H1 (cell line): ENCODE measurements around the gene CLGN. TPM values are rescaled to one million over a fixed set of nuclear protein-coding genes. Genes with fewer than 3 reads are reported as not detected.

ENCODE experiments used
- CTCF ChIA-PET: fragments of 300-600 bp; sonication (Branson Sonifier 250); formaldehyde crosslinking; loops from one replicate; lab custom pipeline; 2021; ENCODE audit not compliant: partially characterized antibody; lab: Charles Lee
- POLR2A ChIA-PET: fragments of 300-600 bp; sonication (Branson Sonifier 250); formaldehyde crosslinking; loops from one replicate; lab custom pipeline; 2021; ENCODE audit warnings: inconsistent platforms; ENCODE audit not compliant: partially characterized antibody; lab: Charles Lee
- DNase-seq, 2 experiments: peaks; one replicate each; pipeline versions ENCODE4 v3.0.0 to v3.0.0-alpha.2; 2010 to 2022; ENCODE audit warnings: low spot score in 2 of 2, low read depth in 1 of 2, mixed read lengths in 1 of 2
- FAIRE-seq: peaks from 2 replicates; lab custom pipeline; 2011; peaks lifted over from hg19 to GRCh38; lab: Jason Lieb, UNC
- H2AFZ ChIP-seq: 2 replicates; pipeline ENCODE4 v1.8.1; 2012; ENCODE audit warnings: low read length, inconsistent platforms
- H2AK5ac ChIP-seq: 2 replicates; pipeline ENCODE4 v1.6.1; 2013; ENCODE audit warnings: low read depth, low read length
- H2BK120ac ChIP-seq: replicated peaks from 2 replicates; pipeline ENCODE3; 2013; ENCODE audit warnings: low read depth, low read length, inconsistent platforms
- H2BK12ac ChIP-seq: 2 replicates; pipeline ENCODE4 v1.6.1; 2013; ENCODE audit warnings: low read depth, low read length
- H2BK15ac ChIP-seq: 2 replicates; pipeline ENCODE4 v1.6.1; 2013; ENCODE audit warnings: low read length
- H2BK20ac ChIP-seq: 2 replicates; pipeline ENCODE4 v1.6.1; 2013; ENCODE audit warnings: low read length
- H2BK5ac ChIP-seq: 2 replicates; pipeline ENCODE4 v1.6.1; 2013; ENCODE audit warnings: low read depth, low read length
- H3K14ac ChIP-seq: 2 replicates; pipeline ENCODE4 v1.6.1; 2013; ENCODE audit warnings: inconsistent platforms; ENCODE audit not compliant: insufficient read length
- H3K18ac ChIP-seq: 2 replicates; pipeline ENCODE4 v1.6.1; 2013; ENCODE audit warnings: low read length; ENCODE audit errors: extremely low read depth
- H3K23ac ChIP-seq: 2 replicates; pipeline ENCODE4 v1.6.1; 2013; ENCODE audit warnings: inconsistent platforms; ENCODE audit not compliant: insufficient read length
- H3K23me2 ChIP-seq: 2 replicates; pipeline ENCODE4 v1.6.1; 2013; ENCODE audit warnings: low read depth, low read length
- H3K27ac ChIP-seq: 2 replicates; pipeline ENCODE4 v1.6.1; 2011; ENCODE audit warnings: low read depth, low read length, inconsistent platforms
- H3K27me3 ChIP-seq, 4 experiments: replicated peaks in 1 of 4; 1 replicate in 1 of 4; 2 replicates in 3 of 4; pipeline versions ENCODE4 v1.6.1 to v1.8.1; 2011 to 2013; ENCODE audit warnings: low read length in 3 of 4, mild to moderate bottlenecking in 3 of 4, inconsistent platforms in 2 of 4, mixed read lengths in 2 of 4, moderate library complexity in 1 of 4; ENCODE audit not compliant: control insufficient read depth in 3 of 4, insufficient read depth in 3 of 4; ENCODE audit errors: extremely low read depth in 1 of 4
- H3K36me3 ChIP-seq, 4 experiments: 2 replicates each; pipeline versions ENCODE4 v1.6.1 to v1.8.1; 2011 to 2013; ENCODE audit warnings: mild to moderate bottlenecking in 4 of 4, low read length in 3 of 4, moderate library complexity in 2 of 4, control low read depth in 1 of 4, inconsistent platforms in 1 of 4; ENCODE audit not compliant: insufficient read depth in 4 of 4, control insufficient read depth in 2 of 4
- H3K4ac ChIP-seq: replicated peaks from 2 replicates; pipeline ENCODE3; 2013; ENCODE audit warnings: low read length, low read depth, mixed read lengths, inconsistent platforms; ENCODE audit not compliant: insufficient read length
- H3K4me1 ChIP-seq, 4 experiments: replicated peaks in 1 of 4; 1 replicate in 1 of 4; 2 replicates in 3 of 4; pipeline versions ENCODE4 v1.6.1 to v1.8.1; 2011 to 2013; ENCODE audit warnings: low read length in 3 of 4, inconsistent platforms in 2 of 4, mixed read lengths in 1 of 4; ENCODE audit not compliant: insufficient read depth in 4 of 4, control insufficient read depth in 3 of 4
- H3K4me2 ChIP-seq, 2 experiments: 2 replicates each; pipeline versions ENCODE4 v1.6.1 to v1.8.1; 2011 to 2013; ENCODE audit warnings: low read depth in 2 of 2, low read length in 2 of 2, control low read depth in 1 of 2, inconsistent platforms in 1 of 2, mild to moderate bottlenecking in 1 of 2; ENCODE audit not compliant: insufficient read depth in 1 of 2
- H3K4me3 ChIP-seq, 4 experiments: fragments of 200-600, 300-600 bp in 1 of 4; sonication (generic), shearing (Covaris generic), sonication (Bioruptor Twin) in 1 of 4; 2 replicates each; pipeline versions ENCODE4 v1.5.1 to v1.8.1; 2011 to 2016; ENCODE audit warnings: low read length in 4 of 4, low read depth in 3 of 4, control low read depth in 2 of 4, inconsistent platforms in 2 of 4, mild to moderate bottlenecking in 2 of 4, mixed read lengths in 1 of 4, moderate library complexity in 1 of 4; ENCODE audit not compliant: insufficient read depth in 2 of 4; ENCODE audit errors: extremely low read depth in 1 of 4
- H3K56ac ChIP-seq: replicated peaks from 2 replicates; pipeline ENCODE3; 2013; ENCODE audit warnings: low read depth, mild to moderate bottlenecking, mixed read lengths, low read length, inconsistent platforms; ENCODE audit not compliant: insufficient read length
- H3K79me1 ChIP-seq: 2 replicates; pipeline ENCODE4 v1.6.1; 2013; ENCODE audit warnings: low read depth, low read length, control low read depth
- H3K79me2 ChIP-seq, 2 experiments: 2 replicates each; pipeline versions ENCODE4 v1.6.1 to v1.8.1; 2012 to 2013; ENCODE audit warnings: low read length in 2 of 2, mild to moderate bottlenecking in 2 of 2, inconsistent platforms in 1 of 2; ENCODE audit not compliant: insufficient read depth in 2 of 2, control insufficient read depth in 1 of 2
- H3K9ac ChIP-seq, 4 experiments: replicated peaks in 1 of 4; 1 replicate in 1 of 4; 2 replicates in 3 of 4; pipeline versions ENCODE4 v1.6.1 to v1.8.1; 2011 to 2013; ENCODE audit warnings: low read depth in 3 of 4, low read length in 3 of 4, control low read depth in 2 of 4, mild to moderate bottlenecking in 2 of 4, moderate library complexity in 2 of 4, inconsistent platforms in 1 of 4; ENCODE audit errors: extremely low read depth in 1 of 4
- H3K9me3 ChIP-seq, 2 experiments: 2 replicates each; pipeline versions ENCODE4 v1.6.1 to v1.8.1; 2012 to 2013; ENCODE audit warnings: mild to moderate bottlenecking in 2 of 2, moderate library complexity in 2 of 2, control low read depth in 1 of 2, inconsistent platforms in 1 of 2, low read depth in 1 of 2, low read length in 1 of 2, mixed read lengths in 1 of 2; ENCODE audit not compliant: insufficient read depth in 2 of 2
- H4K20me1 ChIP-seq, 2 experiments: replicated peaks in 1 of 2; 2 replicates each; pipeline versions ENCODE3 to v1.8.1; 2011 to 2013; ENCODE audit warnings: inconsistent platforms in 2 of 2, low read length in 2 of 2, mild to moderate bottlenecking in 1 of 2; ENCODE audit not compliant: insufficient read depth in 2 of 2, control insufficient read depth in 1 of 2
- H4K5ac ChIP-seq: 2 replicates; pipeline ENCODE4 v1.6.1; 2013; ENCODE audit warnings: low read length, low read depth, mixed read lengths, inconsistent platforms; ENCODE audit not compliant: insufficient read length
- H4K8ac ChIP-seq: 2 replicates; pipeline ENCODE4 v1.8.0; 2013; ENCODE audit warnings: mild to moderate bottlenecking, moderate library complexity, low read length, inconsistent platforms; ENCODE audit not compliant: insufficient read depth; ENCODE audit errors: extremely low read depth
- H4K91ac ChIP-seq: replicated peaks from 2 replicates; pipeline ENCODE3; 2013; ENCODE audit warnings: low read length, mixed read lengths, inconsistent platforms; ENCODE audit not compliant: insufficient read length
- BRCA1 ChIP-seq: IDR thresholded peaks from 2 replicates; pipeline ENCODE4 v1.6.1; 2012; ENCODE audit warnings: low read depth, low read length, improper control_type of control experiment
- CBX5 ChIP-seq: fragments of 300-800, 300-1000 bp; sonication (generic); IDR thresholded peaks from 2 replicates; pipeline ENCODE4 v1.7.1; 2016; ENCODE audit warnings: antibody characterized with exemption, low read length, low read depth
- CHD1 ChIP-seq: IDR thresholded peaks from 2 replicates; pipeline ENCODE4 v1.6.1; 2012; ENCODE audit warnings: low read depth, low read length, improper control_type of control experiment
- CREB1 ChIP-seq: IDR thresholded peaks from 2 replicates; pipeline ENCODE4 v1.6.1; 2012; ENCODE audit warnings: inconsistent platforms
- CTBP2 ChIP-seq: IDR thresholded peaks from 2 replicates; pipeline ENCODE4 v1.7.0; 2011; ENCODE audit warnings: borderline replicate concordance, mild to moderate bottlenecking, moderate library complexity, mixed read lengths, low read length; ENCODE audit not compliant: insufficient read depth, insufficient read length
- EP300 ChIP-seq, 2 experiments: IDR thresholded peaks; 1 replicate in 1 of 2; 2 replicates in 1 of 2; pipeline ENCODE4 v1.6.1; 2011 to 2012; ENCODE audit warnings: low read depth in 2 of 2, low read length in 2 of 2, mild to moderate bottlenecking in 2 of 2, borderline replicate concordance in 1 of 2, inconsistent platforms in 1 of 2, moderate library complexity in 1 of 2
- RAD21 ChIP-seq, 2 experiments: IDR thresholded peaks in 1 of 2; conservative IDR thresholded peaks in 1 of 2; 2 replicates each; pipeline ENCODE4 v1.6.1; 2011; ENCODE audit warnings: low read depth in 2 of 2, low read length in 2 of 2, improper control_type of control experiment in 1 of 2, inconsistent platforms in 1 of 2, mild to moderate bottlenecking in 1 of 2, moderate library complexity in 1 of 2
- RNF2 ChIP-seq: fragments of 200-900, 300-1000 bp; sonication (generic); IDR thresholded peaks from 2 replicates; pipeline ENCODE4 v1.7.1; 2016; ENCODE audit warnings: borderline replicate concordance, low read depth, mild to moderate bottlenecking, antibody characterized with exemption, low read length; ENCODE audit not compliant: poor library complexity, severe bottlenecking; ENCODE audit errors: missing control alignments
- RXRA ChIP-seq: IDR thresholded peaks from 2 replicates; pipeline ENCODE4 v1.6.1; 2011; ENCODE audit warnings: low read depth, mild to moderate bottlenecking, low read length, moderate library complexity; ENCODE audit not compliant: insufficient read depth
- SIX5 ChIP-seq: IDR thresholded peaks from 2 replicates; pipeline ENCODE4 v1.6.1; 2011; ENCODE audit warnings: mild to moderate bottlenecking, low read depth, low read length
- SP1 ChIP-seq: IDR thresholded peaks from 2 replicates; pipeline ENCODE4 v1.6.1; 2011; ENCODE audit warnings: low read depth, low read length
- SRF ChIP-seq: IDR thresholded peaks from 2 replicates; pipeline ENCODE4 v1.6.1; 2011; ENCODE audit warnings: mild to moderate bottlenecking, low read depth, low read length, moderate library complexity
- TAF1 ChIP-seq: IDR thresholded peaks from 2 replicates; pipeline ENCODE4 v1.6.1; 2011; ENCODE audit warnings: mild to moderate bottlenecking, low read depth, low read length
- TBP ChIP-seq: IDR thresholded peaks from 2 replicates; pipeline ENCODE4 v1.6.1; 2011; ENCODE audit warnings: low read depth, low read length, improper control_type of control experiment
- polyA plus RNA-seq, 7 experiments: library from polyadenylated mRNA; depleted of rRNA in 3 of 7; stranded (reverse) in 5 of 7; unstranded in 2 of 7; fragments of >200 nt in 5 of 7; fragments of 200-250 nt in 2 of 7; gene quantifications; 1 replicate in 5 of 7; 2 replicates in 1 of 7; 4 replicates in 1 of 7; pipeline versions ENCODE4 v1.2.1 to v1.2.3, GENCODE V29; 2011 to 2013; ENCODE audit warnings: missing spikeins in 2 of 7, mixed read lengths in 2 of 7
- total RNA-seq: library from RNA; stranded (reverse); fragmentation: NEBNext Ultra II Directional; extraction: Animal tissue kit (Norgen Biotek cat#: 25700); gene quantifications from 2 replicates; pipeline ENCODE4 v1.2.1, GENCODE V29; 2021

The CLGN gene
- total and polyA plus RNA-seq, 2 of the 8 experiments (the other 6 are each of a cell fraction or from before 2014, with no cell fraction given), result 1.7 to 3.1 TPM

DNA sequence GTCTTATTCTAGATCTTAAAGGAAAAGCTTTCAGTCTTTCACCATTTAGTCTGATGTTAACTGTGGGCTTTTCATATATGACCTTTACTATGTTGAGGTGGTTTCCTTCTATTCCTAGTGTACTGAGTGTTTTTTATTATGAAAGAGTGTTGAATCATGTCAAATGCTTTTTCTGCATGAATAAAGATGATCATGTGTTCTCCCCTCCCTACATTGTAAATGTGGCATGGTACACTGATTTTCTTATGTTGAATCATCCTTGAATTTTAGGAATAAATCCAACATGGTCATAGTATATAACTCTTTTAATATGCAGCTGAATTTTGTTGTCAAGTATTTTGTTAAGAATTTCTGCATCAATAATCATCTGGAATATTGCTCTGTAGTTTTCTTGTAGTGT is 4.3 kb downstream of the CLGN start:
- H3K9ac ChIP-seq, result no peak overlapping the region
- H3K18ac ChIP-seq, result no peak overlapping the region
- H3K27me3 ChIP-seq, result peaks cover 0 to 2% (median 0%) of the 10 kb centered on the region in 4 experiments; a peak in 2 of 7 replicates
- H3K56ac ChIP-seq, result no peak overlapping the region
- no peak overlapping the region for H2BK20ac ChIP-seq
- no peak overlapping the region for H3K14ac ChIP-seq
- H3K4ac ChIP-seq, result no peak overlapping the region
- no peak overlapping the region for H4K5ac ChIP-seq
- no peaks in the 10 kb centered on the region for H3K79me2 ChIP-seq
- no peak overlapping the region for H3K27ac ChIP-seq
- no peaks in the 10 kb centered on the region; a peak in 2 of 7 replicates for H3K4me1 ChIP-seq
- H2AK5ac ChIP-seq, result no peak overlapping the region
- H2AFZ ChIP-seq, result no peak overlapping the region
- no peak overlapping the region for H3K4me3 ChIP-seq
- H2BK12ac ChIP-seq, result no peak overlapping the region
- H3K23ac ChIP-seq, result no peak overlapping the region
- no peak overlapping the region for H2BK5ac ChIP-seq
- DNase-seq (no peak), FAIRE-seq (no peak)
- ChIA-PET POLR2A (no interaction called here), CTCF (interaction anchor here (0.7 kb wide), 1 partner anchor 63 kb away, joined by 3 read pairs; no protein-coding TSS in a partner anchor)
- H4K8ac ChIP-seq, result no peak overlapping the region
- H2BK15ac ChIP-seq, result no peak overlapping the region
- TF ChIP-seq CBX5, result no peak
- no peak for TF ChIP-seq SIX5
- no peak for TF ChIP-seq BRCA1
- no peak for TF ChIP-seq SP1
- TF ChIP-seq EP300 (IDR thresholded peaks at IDR 0.05; ENCODE audit: borderline replicate concordance in 1 of 2, low read depth in 2 of 2, low read length in 2 of 2), result no peak
- TF ChIP-seq RXRA, result no peak
- no peak for TF ChIP-seq TAF1
- no peak for TF ChIP-seq TBP
- TF ChIP-seq SRF, result no peak
- TF ChIP-seq CREB1, result no peak
- no peak for TF ChIP-seq CTBP2
- TF ChIP-seq RAD21 (IDR thresholded peaks at IDR 0.05 in 1 of 2, conservative IDR thresholded peaks at IDR 0.05 in 1 of 2; ENCODE audit: low read depth in 2 of 2, low read length in 2 of 2), result no peak
- TF ChIP-seq RNF2, result no peak
- no peak for TF ChIP-seq CHD1
- no peaks in the 10 kb centered on the region for H4K20me1 ChIP-seq
- no peak overlapping the region for H3K4me2 ChIP-seq
- H3K36me3 ChIP-seq, result no peaks in the 10 kb centered on the region
- peaks cover 7% of the 10 kb centered on the region; the same call in 1 of the 2 replicates for H3K23me2 ChIP-seq
- H3K79me1 ChIP-seq, result no peaks in the 10 kb centered on the region
- H2BK120ac ChIP-seq, result no peak overlapping the region
- no peak overlapping the region for H4K91ac ChIP-seq
- no peaks in the 10 kb centered on the region for H3K9me3 ChIP-seq
